NCI-H460 (cell line): Measurements from ENCODE around the gene ZNF277. TPM values are rescaled to one million over a fixed set of nuclear protein-coding genes. Genes with fewer than 3 reads are reported as not detected.
"Not testable (repeated sequence)": the region's sequence is repeated elsewhere in the genome, so short reads cannot be mapped to it uniquely, and the experiment has no call there.

ENCODE experiments used
- DNase-seq: peaks from one replicate; pipeline ENCODE4 v3.0.0-alpha.2; 2016; ENCODE audit warnings: low read depth; ENCODE audit errors: extremely low read depth
- total RNA-seq: library from RNA; depleted of rRNA; stranded (reverse); fragments of >200 nt; shearing (Covaris generic); gene quantifications from 2 replicates; pipeline ENCODE4 v1.2.3, GENCODE V29; 2014

Gene ZNF277
- total RNA-seq, 1 experiment from 2014 or later, result 40.1 TPM

DNA sequence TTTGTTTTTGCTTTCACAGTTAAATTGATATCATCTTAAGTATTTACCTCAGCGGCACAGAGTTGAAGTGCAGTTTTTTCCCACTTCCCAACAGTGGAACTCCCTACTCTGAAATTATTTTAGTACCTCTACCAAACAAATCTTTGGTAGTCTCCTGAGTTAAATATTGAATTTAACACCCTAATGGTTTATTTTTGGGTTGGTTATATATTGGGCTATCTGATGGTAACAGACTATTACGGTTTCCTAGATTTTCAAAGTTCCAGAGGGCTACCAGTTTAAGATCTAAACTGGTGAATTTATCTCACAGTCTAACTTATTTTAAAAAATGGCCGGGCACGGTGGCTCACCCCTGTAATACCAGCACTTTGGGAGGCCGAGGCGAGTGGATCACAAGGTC, 1.3 kb downstream of the ZNF277 start:
- no peak for DNase-seq

DNA sequence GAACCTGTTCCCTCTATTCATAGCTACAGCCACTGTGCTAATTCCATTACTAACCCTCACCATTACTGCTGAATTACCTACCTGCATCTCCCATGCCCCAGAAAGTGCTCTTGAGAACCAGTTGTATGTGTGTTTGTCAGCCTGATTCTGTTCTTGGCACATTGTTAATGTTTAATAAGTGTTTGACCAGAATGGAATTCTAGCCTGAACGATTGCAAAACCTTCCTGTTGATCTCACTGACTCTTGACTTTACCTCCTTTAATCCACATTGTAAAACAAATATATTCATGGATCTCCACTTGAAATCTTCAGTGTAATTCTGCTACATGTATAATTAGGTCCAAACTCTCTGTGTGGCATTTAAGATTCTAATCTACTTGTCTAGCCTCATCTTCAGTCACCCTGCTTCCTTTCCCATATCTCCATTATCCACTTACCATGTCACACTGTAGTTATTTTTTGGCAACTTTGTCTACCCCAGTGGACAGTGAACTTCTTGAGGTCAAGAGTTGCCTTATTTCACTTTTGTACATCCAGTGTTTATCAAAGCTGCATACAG, 4.9 kb downstream of the ZNF277 start:
- no peak for DNase-seq

DNA sequence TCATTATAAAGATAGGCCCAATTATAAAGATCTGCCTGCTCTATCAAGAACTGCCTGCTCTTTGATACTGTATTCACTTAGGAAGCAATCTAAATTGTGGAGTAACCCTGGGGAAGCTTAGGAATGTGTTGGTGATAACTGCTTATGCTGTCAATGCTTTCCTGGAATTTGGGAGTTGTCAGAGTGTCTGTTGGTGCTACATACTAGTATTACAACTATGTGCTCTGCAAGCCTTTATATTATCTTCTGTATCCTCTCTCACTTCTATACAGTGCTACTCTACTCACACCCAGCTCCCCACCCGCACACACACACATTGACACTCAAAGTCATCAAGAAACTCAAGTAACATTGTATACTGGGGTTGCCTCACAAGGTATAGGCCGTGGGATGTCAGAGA, 6.1 kb downstream of the ZNF277 start:
- DNase-seq, result no peak

DNA sequence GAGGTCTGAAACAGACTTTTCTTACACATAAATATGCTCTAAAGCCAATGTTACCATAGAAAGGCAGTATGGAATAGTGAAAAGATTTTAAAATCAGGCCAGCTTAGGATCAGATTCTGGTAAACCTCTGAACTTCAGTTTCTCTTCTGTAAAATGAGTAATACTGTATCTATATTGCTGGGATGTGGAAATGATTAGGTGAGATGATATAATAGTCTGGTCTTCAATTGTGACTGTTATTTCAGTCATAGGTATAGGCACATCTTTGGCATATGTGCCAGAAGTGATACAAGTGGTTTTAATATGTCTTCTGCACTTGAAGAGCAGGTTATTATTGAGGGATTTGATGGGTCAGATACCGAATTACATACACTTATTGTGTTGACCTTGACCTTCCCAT, 7.2 kb downstream of the ZNF277 start:
- no peak for DNase-seq

DNA sequence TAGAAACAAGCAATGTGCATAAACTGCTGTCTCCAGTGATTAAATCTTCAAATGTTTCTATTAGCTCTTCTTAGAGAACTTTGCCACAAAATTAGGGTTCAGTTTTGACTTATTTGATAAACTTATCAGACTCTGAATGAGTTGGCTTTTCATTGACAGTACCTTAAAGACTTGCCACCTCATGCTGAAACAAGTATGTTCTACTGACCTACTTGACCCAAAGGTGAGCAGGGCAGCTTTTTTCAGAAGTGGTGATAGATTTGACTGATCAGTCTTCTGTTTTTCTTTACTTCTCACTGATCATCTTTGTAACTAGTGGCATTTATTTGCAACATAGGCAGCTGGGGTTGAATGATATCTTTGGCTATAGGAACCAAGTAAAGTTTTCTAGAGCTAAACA, 7.8 kb downstream of the ZNF277 start:
- DNase-seq, result no peak

DNA sequence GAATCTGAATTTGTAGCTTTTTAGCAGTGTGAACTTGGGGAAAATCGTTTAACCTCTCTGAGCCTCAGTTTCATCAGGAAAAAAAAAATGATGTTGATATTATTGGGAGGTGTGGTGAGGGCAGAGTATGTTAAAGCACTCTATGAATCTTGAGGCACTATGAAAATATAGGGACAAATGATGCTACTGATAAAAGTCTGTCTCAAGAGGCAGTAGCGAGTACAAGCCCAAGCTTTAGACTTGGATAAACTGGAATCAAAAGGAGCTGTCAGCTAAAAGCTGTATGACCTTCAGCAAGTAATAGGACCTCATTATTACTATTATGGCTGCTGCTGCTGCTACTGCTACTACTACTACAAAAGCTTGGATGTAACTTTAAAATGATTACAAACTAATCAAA, 8.4 kb downstream of the ZNF277 start:
- no peak for DNase-seq

DNA sequence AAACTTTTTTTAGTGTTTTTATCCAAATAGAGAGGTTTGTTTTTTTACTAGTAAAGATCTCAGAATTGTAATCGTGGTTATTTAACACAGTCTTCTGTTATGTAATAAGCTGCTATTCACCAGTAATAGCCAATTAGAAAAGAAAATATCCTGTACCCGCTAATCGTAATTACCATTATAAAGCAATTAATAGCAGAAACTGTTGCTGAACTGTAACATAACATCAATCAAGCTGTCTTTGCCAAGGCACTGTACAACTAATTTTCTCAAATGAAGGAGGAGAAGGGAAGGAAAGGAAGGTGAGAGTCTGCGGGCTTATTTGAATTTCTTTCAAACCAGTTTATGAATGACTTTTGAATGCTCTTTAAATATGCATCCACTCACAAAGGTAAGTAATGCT, 9.3 kb downstream of the ZNF277 start:
- DNase-seq, result no peak

DNA sequence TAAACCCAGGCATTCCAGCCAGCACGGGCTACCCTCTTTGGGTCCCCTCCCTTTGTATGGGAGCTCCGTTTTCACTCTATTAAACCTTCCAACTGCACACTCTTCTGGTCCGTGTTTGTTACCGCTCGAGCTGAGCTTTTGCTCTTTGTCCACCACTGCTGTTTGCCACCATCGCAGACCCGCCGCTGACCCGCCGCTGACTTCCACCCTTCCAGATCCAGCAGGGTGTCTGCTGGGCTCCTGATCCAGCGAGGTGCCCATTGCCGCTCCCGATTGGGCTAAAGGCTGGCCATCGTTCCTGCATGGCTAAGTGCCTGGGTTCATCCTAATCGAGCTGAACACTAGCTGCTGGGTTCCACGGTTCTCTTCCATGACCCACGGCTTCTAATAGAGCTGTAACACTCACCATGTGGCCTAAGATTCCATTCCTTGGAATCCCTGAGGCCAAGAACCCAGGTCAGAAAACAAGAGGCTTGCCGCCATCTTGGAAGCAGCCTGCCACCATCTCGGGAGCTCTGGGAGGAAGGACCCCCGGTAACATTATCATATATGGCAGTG, 14.5 kb downstream of the ZNF277 start:
- no peak for DNase-seq

DNA sequence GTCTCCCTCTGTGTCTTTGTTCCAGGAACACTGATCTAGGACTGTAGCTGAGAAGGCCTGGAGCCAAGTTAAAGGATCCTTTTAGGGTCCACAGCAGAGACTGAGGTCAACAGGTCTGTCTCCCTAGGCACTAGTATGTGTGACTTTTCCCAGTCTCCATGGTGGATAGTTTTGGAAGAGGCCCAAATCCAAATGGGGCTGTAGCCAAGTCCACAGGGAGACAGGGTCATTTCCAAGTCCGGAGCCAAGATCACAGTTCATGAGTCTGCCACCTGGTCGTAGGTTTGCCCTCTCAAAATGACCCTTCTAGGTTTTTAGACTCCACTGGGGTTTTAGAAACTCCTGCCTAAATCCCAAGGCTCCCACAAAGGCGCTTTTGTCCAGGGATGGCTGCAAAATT, 16.8 kb downstream of the ZNF277 start:
- no peak for DNase-seq

DNA sequence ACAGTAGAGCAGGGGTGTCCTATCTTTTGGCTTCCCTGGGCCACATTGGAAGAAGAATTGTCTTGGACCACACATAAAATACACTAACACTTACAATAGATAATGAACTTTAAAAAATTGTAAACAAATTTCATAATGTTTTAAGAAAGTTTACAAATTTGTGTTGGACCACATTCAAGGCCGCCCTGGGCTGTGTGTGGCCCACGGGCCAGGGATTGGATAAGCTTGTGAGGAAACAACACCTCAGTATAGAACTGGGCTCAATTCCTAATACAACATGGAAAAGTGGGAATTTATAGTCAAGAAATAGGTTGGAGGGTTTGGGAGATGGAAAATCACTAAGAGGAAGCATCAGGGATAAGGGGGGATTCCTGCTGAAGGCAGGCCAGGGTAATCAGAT, 17.7 kb downstream of the ZNF277 start:
- no peak for DNase-seq

DNA sequence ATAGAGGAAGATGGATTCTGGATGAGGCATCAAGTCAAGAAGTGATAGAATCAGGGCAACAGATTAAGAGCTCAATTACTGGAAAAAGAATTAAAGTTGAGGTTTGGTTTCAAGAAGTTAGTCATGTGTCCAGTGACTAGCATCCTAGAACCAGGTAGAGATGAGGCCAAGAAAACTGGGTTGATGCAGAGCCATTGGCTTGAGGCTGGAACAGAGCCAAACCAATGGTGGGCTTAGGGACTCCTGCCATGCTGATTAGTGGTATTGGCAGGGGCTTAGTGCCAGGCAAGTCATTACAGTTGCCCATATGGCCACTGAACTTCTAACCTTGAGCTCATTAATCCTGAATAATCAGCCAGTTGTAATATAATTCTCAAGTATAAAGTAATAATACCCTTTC, 18.5 kb downstream of the ZNF277 start:
- no peak for DNase-seq

DNA sequence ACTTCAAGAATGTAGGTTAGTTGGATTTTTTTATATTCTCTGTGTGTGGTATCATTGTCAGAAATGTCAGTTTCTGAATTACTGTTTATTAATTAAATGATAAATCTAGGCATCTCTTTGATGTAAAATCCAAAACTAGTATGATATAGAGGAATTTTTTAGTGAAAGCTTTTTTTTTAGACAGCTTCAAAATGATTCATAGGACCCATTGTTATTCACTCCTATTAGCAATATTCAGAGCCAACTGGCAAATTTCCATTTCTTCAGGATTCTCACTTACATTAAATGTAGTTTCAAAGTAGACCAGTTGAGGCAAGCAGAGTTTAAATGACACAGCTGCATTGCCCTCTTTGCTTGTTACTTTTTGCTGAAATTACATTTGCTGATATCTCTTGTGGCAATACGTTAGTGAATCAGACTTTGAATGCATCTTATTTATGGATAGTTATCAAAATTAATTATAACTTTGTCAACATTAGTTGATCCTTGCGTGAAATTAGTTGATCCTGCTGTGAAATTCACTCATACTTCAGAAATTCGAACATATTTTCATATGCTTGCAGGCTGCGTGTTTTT, 20.3 kb downstream of the ZNF277 start:
- DNase-seq, result no peak

DNA sequence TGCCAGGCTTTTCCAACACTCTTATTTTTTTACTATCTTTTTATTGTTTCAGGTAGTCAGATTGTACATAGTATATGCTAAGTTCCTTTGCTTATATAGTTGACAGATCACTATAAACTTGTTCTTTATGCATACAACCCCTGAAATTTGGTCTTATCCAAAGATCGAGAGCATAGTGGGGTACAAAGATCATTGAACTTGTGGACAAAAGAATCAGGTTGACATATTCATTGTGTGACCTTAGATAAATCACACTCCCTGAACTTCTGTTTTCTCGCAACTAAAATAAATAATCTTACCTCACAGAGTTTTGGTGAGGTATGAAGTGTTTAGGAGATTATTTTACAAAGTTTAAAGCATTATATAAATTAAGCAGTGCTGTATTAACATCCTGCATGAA, 22.1 kb downstream of the ZNF277 start:
- DNase-seq, result no peak

DNA sequence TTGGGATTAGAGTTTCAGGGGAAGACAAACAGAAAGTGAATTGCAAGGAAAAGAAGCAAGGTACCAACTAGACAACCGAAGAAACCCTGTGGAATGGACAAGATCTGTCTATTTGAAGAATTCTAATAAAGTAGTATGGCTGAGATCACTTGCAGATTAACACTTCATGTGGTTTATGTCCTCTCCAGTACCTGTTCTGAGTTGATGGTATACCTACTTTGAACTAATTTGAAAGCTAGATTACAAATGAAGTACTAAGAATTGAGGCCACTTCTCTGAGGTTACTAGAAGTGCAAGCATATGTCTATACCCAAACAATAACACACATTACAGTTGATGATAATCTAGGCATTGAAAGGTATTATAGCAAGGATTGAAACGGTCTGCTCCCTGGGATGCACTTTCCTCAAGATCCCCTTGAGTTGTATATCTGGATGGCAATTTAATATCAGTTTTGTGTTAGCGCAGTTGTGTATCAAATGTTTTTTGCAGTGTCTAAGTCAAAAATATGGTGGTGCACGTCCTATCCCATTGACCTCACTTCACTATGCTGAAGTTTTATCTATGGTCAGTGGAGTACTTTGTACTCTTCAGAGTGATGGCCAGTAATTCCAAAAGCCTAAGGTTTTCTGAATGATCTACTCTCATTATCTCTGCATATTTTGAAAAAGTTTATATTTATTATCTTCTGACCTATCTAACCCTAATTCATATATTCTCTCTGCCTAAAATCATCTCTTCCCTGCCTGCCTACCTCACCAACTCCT, 25.9 kb downstream of the ZNF277 start:
- DNase-seq, result no peak

DNA sequence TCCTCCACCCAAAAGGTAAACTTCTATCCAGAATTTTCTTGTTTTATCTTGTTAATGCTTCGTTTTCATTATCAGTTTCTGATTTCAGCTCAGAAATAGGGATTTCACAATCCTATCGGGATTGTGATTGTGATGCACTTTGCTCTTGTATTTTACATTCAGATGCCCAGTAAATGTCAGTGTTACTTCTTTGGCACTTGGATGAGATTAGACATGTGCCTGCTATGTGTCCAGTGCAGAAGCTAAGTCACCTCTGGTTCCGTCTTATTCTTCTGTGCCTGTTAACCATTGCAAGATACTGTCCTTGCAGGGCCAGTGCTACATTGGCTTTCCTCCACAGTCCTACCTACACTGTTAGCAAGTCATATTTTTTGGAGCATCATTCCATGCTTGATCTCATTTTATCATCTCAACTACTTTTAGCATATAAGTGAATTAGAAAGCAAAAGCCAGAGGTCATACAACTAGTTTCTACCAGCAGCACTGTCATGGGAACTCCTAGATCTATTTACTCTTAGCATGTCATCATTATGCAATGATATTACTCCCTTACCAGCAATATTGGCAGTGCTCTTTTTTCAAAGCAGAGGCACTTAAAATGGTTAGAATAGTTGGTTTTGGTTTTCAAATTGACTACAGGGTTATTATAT, 26.7 kb downstream of the ZNF277 start:
- DNase-seq, result no peak

DNA sequence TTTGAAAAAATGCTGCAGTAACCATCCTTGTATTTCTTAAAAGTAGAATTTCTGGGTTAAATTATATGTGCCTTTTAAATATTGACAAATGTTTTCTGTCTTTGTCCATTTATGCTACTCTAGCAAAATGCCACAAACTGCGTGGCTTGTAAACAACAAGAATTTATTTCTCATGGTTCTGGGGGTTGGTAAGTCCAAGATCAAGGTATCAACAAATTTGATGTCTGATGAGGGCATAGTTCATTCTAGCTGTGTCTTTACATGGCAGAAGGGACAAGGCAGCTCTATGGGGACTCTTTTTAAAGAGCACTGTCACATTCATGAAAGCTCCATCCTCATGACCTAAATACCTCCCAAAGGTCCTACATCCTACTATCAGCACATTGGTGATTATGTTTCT, 27.7 kb downstream of the ZNF277 start:
- no peak for DNase-seq

DNA sequence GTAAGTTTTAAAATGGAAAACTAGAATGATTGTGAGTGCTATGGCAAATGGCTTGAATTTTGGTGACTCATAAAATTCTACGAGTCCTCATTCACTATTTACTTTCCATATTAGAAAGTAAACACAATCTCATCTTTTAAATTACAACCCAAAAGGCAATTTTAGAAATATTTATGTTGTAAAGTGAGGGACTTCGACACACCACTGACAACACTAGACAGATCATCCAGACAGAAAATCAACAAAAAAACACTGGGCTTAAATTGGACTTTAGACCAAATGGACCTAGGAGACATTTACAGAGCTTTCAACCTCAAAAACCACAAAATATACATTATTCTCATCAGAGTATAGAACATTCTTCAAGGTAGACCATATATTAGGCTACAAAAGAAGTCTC, 30.1 kb downstream of the ZNF277 start:
- no peak for DNase-seq

DNA sequence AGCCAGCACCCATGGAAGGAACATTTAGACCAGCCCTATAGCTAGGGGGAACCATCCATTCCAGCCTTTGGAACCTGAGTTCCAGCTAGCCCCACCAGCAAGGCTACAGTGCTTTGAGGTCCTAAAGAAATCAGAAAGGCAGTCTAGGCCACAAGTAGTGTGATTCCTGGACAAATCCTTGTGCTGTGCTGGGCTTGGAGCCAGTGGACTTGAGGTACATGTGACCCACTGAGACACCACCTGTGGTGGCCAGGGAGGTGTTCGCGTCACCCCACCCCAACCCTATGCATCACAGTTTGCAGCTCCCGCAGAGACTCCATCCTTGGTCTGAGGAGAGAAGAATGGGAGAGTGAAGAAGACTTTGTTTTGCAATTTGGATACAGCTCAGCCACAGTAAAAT, 31.8 kb downstream of the ZNF277 start:
- no peak for DNase-seq

DNA sequence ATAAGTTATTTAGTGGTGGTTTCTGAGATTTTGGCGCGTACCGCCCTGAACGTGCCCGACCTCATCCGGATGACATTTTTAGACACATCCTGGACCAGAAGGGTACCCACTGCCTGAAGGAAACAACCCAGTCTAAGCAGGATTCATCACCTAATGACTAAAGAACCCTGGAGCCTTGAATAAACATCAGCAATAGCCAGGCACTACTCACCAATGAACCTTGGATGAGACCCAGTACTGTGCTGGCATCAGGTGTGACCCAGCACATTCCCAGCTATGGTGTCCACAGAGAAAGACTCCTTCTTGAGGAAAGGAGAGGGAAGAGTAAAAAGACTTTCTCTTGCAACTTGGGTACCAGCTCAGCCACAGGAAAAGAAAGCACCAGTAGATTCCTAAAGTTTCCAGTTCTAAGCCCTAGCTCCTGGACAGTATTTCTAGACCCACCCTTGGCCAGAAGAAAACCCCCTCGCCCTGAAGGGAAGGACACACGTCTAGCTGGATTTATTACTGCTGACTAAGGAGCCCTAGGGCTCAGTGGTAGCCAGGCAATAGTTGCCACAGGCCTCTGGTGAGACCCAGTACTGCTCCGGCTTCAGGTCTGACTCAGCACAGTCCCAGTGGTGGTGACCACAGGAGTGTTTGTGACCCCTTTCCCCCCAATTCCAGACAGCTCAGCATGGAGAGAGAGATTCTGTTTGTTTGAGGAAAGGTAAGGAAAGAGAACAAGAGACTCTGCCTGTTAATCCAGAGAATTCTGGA, 32.5 kb downstream of the ZNF277 start:
- no peak for DNase-seq

DNA sequence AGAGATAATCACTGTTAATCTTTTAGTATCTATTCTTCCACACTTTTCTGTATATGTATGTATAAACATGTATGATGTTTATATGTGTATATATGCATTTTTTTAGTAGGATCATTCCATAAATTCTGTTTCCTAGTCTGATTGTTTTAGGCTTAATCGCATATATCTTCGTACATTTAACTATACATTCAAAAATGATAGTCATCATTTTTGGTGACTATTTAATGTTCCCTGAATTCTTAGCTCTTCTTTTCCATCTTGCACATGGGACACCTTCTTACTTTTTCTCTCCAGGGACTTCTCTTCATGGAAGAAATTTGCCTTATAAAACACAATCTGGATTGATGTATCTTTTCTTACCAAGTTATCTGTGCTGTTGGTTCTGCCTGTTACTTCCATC, 42.1 kb downstream of the ZNF277 start:
- DNase-seq, result no peak

DNA sequence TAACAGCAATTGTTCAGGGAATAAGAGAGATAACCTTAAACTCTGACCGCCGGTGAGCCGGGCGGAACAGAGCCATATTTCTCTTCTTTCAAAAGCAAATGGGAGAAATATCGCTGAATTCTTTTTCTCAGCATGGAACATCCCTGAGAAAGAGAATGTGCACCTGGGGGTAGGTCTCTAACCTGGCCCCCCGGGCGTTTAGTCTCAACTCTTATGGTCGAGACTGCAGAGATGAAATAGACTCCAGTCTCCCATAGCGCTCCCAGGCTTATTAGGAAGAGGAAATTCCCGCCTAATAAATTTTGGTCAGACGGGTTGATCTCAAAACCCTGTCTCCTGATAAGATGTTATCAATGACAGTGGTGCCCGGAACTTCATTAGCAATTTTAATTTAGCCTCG, 43.5 kb downstream of the ZNF277 start:
- not testable (repeated sequence) for DNase-seq
